CD8-positive, alpha-beta memory T cell (primary cell): ENCODE measurements around the gene MRPL44. TPM values are rescaled to one million over a fixed set of nuclear protein-coding genes. Genes with fewer than 3 reads are reported as not detected.
"Not testable (repeated sequence)": the region's sequence is repeated elsewhere in the genome, so short reads cannot be mapped to it uniquely, and the experiment has no call there.

ENCODE experiments used
- CTCF ChIA-PET: fragments of 350-600 bp; sonication (Branson Sonifier 250); formaldehyde crosslinking; loops from one replicate; lab custom pipeline; 2021; ENCODE audit warnings: antibody characterized with exemption; lab: Charles Lee
- POLR2A ChIA-PET: fragments of 350-600 bp; sonication (Branson Sonifier 250); formaldehyde crosslinking; loops from one replicate; lab custom pipeline; 2021; ENCODE audit warnings: antibody characterized with exemption; lab: Charles Lee
- DNase-seq, 5 donors: peaks; one replicate each; pipeline versions ENCODE4 v3.0.0 to v3.0.0-alpha.2; 2020 to 2022; ENCODE audit warnings: mixed read lengths in 1 of 5
- H3K27ac ChIP-seq: one replicate; pipeline ENCODE4 v1.7.0; 2013; ENCODE audit warnings: low read depth, mild to moderate bottlenecking, low read length, moderate library complexity
- H3K27me3 ChIP-seq: 2 replicates; pipeline ENCODE4 v1.7.0; 2013; ENCODE audit warnings: low read length, mild to moderate bottlenecking; ENCODE audit not compliant: insufficient read depth, poor library complexity, severe bottlenecking
- H3K36me3 ChIP-seq: 2 replicates; pipeline ENCODE4 v1.7.0; 2013; ENCODE audit warnings: mild to moderate bottlenecking, low read length, moderate library complexity; ENCODE audit not compliant: insufficient read depth
- H3K4me1 ChIP-seq: 2 replicates; pipeline ENCODE4 v1.7.0; 2013; ENCODE audit warnings: mild to moderate bottlenecking, low read length, moderate library complexity; ENCODE audit not compliant: insufficient read depth
- H3K4me3 ChIP-seq: 2 replicates; pipeline ENCODE4 v1.7.0; 2013; ENCODE audit warnings: mild to moderate bottlenecking, low read length
- H3K9me3 ChIP-seq: 2 replicates; pipeline ENCODE4 v1.7.0; 2013; ENCODE audit warnings: mild to moderate bottlenecking, low read length
- H3K27ac Mint-ChIP-seq, 8 donors: one replicate each; pipeline ENCODE4 v1.8.0; 2020 to 2021; ENCODE audit warnings: mixed read lengths in 8 of 8, mild to moderate bottlenecking in 6 of 8, inconsistent platforms in 3 of 8, moderate library complexity in 3 of 8
- H3K27me3 Mint-ChIP-seq, 2 donors: one replicate each; pipeline ENCODE4 v1.8.0; 2020 to 2021; ENCODE audit warnings: mixed read lengths in 2 of 2, mild to moderate bottlenecking in 1 of 2, moderate library complexity in 1 of 2
- H3K36me3 Mint-ChIP-seq, 3 donors: one replicate each; pipeline ENCODE4 v1.8.0; 2020 to 2021; ENCODE audit warnings: mixed read lengths in 3 of 3, inconsistent platforms in 1 of 3, mild to moderate bottlenecking in 1 of 3
- H3K4me1 Mint-ChIP-seq, 3 donors: one replicate each; pipeline ENCODE4 v1.8.0; 2020 to 2021; ENCODE audit warnings: mixed read lengths in 3 of 3, inconsistent platforms in 1 of 3, mild to moderate bottlenecking in 1 of 3
- H3K4me3 Mint-ChIP-seq, 7 donors: one replicate each; pipeline ENCODE4 v1.8.0; 2020 to 2021; ENCODE audit warnings: mixed read lengths in 7 of 7, mild to moderate bottlenecking in 6 of 7, moderate library complexity in 4 of 7, inconsistent platforms in 2 of 7
- H3K9me3 Mint-ChIP-seq, 5 donors: one replicate each; pipeline ENCODE4 v1.8.0; 2020 to 2022; ENCODE audit warnings: mixed read lengths in 5 of 5, mild to moderate bottlenecking in 3 of 5, moderate library complexity in 2 of 5, inconsistent platforms in 1 of 5
- polyA plus RNA-seq: library from polyadenylated mRNA; unstranded; fragments of 300-500 nt; fragmentation: Illumina TruSeq; gene quantifications from one replicate; pipeline ENCODE4 v1.2.3, GENCODE V29; 2021
- total RNA-seq, 2 experiments: library from RNA; stranded (reverse); gene quantifications; one replicate each; pipeline ENCODE4 v1.2.3, GENCODE V29; 2021

The MRPL44 gene
- total and polyA plus RNA-seq, 3 experiments from 2014 or later, result 26.7 to 42.6 (median 42.6) TPM

- Histone ChIP-seq H3K4me1 (peaks cover 27% of the 10 kb centered on the region), H3K9me3 (no peaks in the 10 kb centered on the region), H3K4me3 (no peak overlapping the region), H3K36me3 (no peaks in the 10 kb centered on the region), H3K27ac (no peak overlapping the region), H3K27me3 (no peaks in the 10 kb centered on the region)
- Mint-ChIP-seq H3K27me3 (no peaks in the 10 kb centered on the region), H3K36me3 (peaks cover 0 to 8% (median 3%) of the 10 kb centered on the region in 3 donors), H3K9me3 (no peaks in the 10 kb centered on the region), H3K4me1 (peaks cover 53 to 82% (median 68%) of the 10 kb centered on the region in 3 donors), H3K27ac (peak overlapping the region; percentile 11 to 89 (median 82)), H3K4me3 (peak overlapping the region in 6 of 7 donors; percentile 57 to 74 (median 64))
- CTCF ChIA-PET, result interaction anchor here (1.4 kb wide), 1 partner anchor 31 kb away, joined by 4 read pairs; no protein-coding TSS in a partner anchor
- POLR2A ChIA-PET, result interaction anchor here (1.1 kb wide), 1 partner anchor 11 kb away, joined by 3 read pairs; no protein-coding TSS in a partner anchor
- no peak for DNase-seq
Measured at GRCh38 chr2:223930103-223930976, 26.9 kb upstream of the MRPL44 start.

- CTCF ChIA-PET, result interaction anchor here (1.4 kb wide), 1 partner anchor 21 kb away, joined by 3 read pairs; no protein-coding TSS in a partner anchor
- peaks cover 59 to 87% (median 79%) of the 10 kb centered on the region in 3 donors for H3K4me1 Mint-ChIP-seq
Measured at GRCh38 chr2:223932816-223933800, 24.2 kb upstream of the MRPL44 start.

DNA sequence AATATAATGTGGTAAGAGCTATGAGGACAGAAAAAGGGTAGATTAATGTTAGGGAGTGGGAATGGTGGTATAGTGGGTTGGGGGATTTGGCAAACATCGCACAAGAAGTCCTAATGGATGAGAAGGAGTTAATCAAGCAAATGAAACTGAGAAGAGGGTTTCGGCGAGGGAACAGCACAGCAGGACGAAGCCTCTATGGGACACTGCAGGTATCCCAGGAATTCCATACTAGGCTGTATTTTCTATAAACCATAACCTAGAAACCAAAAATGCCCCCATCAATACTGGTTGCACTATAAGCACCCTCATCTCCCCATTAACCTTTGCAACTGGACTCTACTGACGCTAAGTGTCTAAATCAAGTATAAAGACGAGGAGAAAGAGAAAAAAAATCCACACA is 22.4 kb upstream of the MRPL44 start:
- peaks cover 0 to 5% (median 0%) of the 10 kb centered on the region in 3 donors for H3K36me3 Mint-ChIP-seq
- no peak for DNase-seq
- CTCF ChIA-PET, result interaction anchor here (1.8 kb wide), 1 partner anchor 36 kb away, joined by 4 read pairs; no protein-coding TSS in a partner anchor
- Histone ChIP-seq H3K27ac (no peak overlapping the region), H3K9me3 (no peaks in the 10 kb centered on the region), H3K4me1 (peaks cover 29% of the 10 kb centered on the region), H3K27me3 (no peaks in the 10 kb centered on the region), H3K4me3 (no peak overlapping the region), H3K36me3 (no peaks in the 10 kb centered on the region)
- H3K4me1 Mint-ChIP-seq, result peaks cover 56 to 89% (median 77%) of the 10 kb centered on the region in 3 donors
- H3K27me3 Mint-ChIP-seq, result no peaks in the 10 kb centered on the region
- peak overlapping the region in 2 of 8 donors; percentile 23 to 66 for H3K27ac Mint-ChIP-seq
- POLR2A ChIA-PET, result no interaction called here
- H3K9me3 Mint-ChIP-seq, result no peaks in the 10 kb centered on the region
- no peak overlapping the region for H3K4me3 Mint-ChIP-seq

More at GRCh38 chr2:223932816-223933800, 24.2 kb upstream of the MRPL44 start:
- DNase-seq, result no peak
- no peaks in the 10 kb centered on the region for H3K27me3 Mint-ChIP-seq
- Histone ChIP-seq H3K4me1 (peaks cover 35% of the 10 kb centered on the region), H3K36me3 (no peaks in the 10 kb centered on the region), H3K4me3 (no peak overlapping the region), H3K27me3 (no peaks in the 10 kb centered on the region), H3K9me3 (no peaks in the 10 kb centered on the region), H3K27ac (no peak overlapping the region)
- H3K27ac Mint-ChIP-seq, result peak overlapping the region in 4 of 8 donors; percentile 22 to 66 (median 35)
- H3K9me3 Mint-ChIP-seq, result no peaks in the 10 kb centered on the region
- POLR2A ChIA-PET, result no interaction called here
- H3K4me3 Mint-ChIP-seq, result no peak overlapping the region
- no peaks in the 10 kb centered on the region for H3K36me3 Mint-ChIP-seq

GRCh38 chr2:223935459-223936125 is 21.7 kb upstream of the MRPL44 start:
- Mint-ChIP-seq H3K27me3 (no peaks in the 10 kb centered on the region), H3K36me3 (peaks cover 0 to 5% (median 0%) of the 10 kb centered on the region in 3 donors), H3K4me1 (peaks cover 49 to 87% (median 70%) of the 10 kb centered on the region in 3 donors), H3K27ac (peak overlapping the region in 3 of 8 donors; percentile 5 to 30 (median 9)), H3K9me3 (no peaks in the 10 kb centered on the region), H3K4me3 (peak overlapping the region in 3 of 7 donors; percentile 0 to 5 (median 4))
- DNase-seq, result no peak
- H3K27me3 ChIP-seq, result no peaks in the 10 kb centered on the region
- H3K9me3 ChIP-seq, result no peaks in the 10 kb centered on the region
- H3K27ac ChIP-seq, result no peak overlapping the region
- ChIA-PET POLR2A (no interaction called here), CTCF (interaction anchor here (1.8 kb wide), 1 partner anchor 35 kb away, joined by 4 read pairs; no protein-coding TSS in a partner anchor)
- H3K4me3 ChIP-seq, result no peak overlapping the region
- no peaks in the 10 kb centered on the region for H3K36me3 ChIP-seq
- peaks cover 22% of the 10 kb centered on the region for H3K4me1 ChIP-seq

DNA sequence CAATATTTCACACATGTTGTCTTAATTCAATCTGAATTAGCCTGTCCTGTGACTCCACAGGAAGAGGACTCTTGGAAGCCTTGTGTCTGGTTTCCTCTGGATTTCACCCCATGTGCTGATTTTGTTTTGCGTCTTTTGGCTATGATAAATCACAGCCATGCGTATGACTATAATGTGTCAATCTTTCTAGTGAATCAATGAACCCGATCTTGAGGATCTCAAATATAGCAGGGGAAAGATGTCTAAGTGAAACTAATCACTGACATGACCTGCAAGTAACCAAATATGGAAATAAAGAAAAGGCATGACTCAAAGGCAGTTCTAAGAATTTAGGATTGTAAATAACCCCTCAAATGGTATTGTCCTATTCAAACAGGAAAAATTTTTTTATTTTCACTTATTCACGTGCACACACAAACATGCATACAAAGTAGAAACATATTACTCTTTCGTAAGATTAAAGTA is 20.4 kb upstream of the MRPL44 start:
- no peaks in the 10 kb centered on the region for H3K27me3 ChIP-seq
- no peaks in the 10 kb centered on the region for H3K9me3 Mint-ChIP-seq
- no peak for DNase-seq
- peaks cover 50 to 88% (median 70%) of the 10 kb centered on the region in 3 donors for H3K4me1 Mint-ChIP-seq
- H3K36me3 ChIP-seq, result no peaks in the 10 kb centered on the region
- H3K4me1 ChIP-seq, result peaks cover 27% of the 10 kb centered on the region
- no peaks in the 10 kb centered on the region for H3K9me3 ChIP-seq
- H3K4me3 Mint-ChIP-seq, result peak overlapping the region in 1 of 7 donors; percentile 32
- CTCF ChIA-PET, result interaction anchor here (1.8 kb wide), 1 partner anchor 34 kb away, joined by 4 read pairs; no protein-coding TSS in a partner anchor
- no peak overlapping the region for H3K4me3 ChIP-seq
- POLR2A ChIA-PET, result no interaction called here
- no peak overlapping the region for H3K27ac Mint-ChIP-seq
- H3K27me3 Mint-ChIP-seq, result no peaks in the 10 kb centered on the region
- H3K36me3 Mint-ChIP-seq, result peaks cover 0 to 5% (median 1%) of the 10 kb centered on the region in 3 donors
- H3K27ac ChIP-seq, result no peak overlapping the region

GRCh38 chr2:223937535-223937934 is 19.7 kb upstream of the MRPL44 start:
- Mint-ChIP-seq H3K9me3 (no peaks in the 10 kb centered on the region), H3K27ac (no peak overlapping the region), H3K27me3 (no peaks in the 10 kb centered on the region), H3K36me3 (peaks cover 0 to 5% (median 2%) of the 10 kb centered on the region in 3 donors), H3K4me1 (peaks cover 51 to 86% (median 69%) of the 10 kb centered on the region in 3 donors), H3K4me3 (peak overlapping the region in 1 of 7 donors; percentile 17)
- POLR2A ChIA-PET, result no interaction called here
- Histone ChIP-seq H3K27me3 (no peaks in the 10 kb centered on the region), H3K9me3 (no peaks in the 10 kb centered on the region), H3K4me3 (no peak overlapping the region), H3K36me3 (no peaks in the 10 kb centered on the region), H3K27ac (no peak overlapping the region), H3K4me1 (peaks cover 30% of the 10 kb centered on the region)
- DNase-seq, result no peak
- CTCF ChIA-PET, result no interaction called here

- H3K4me1 Mint-ChIP-seq, result peaks cover 52 to 85% (median 76%) of the 10 kb centered on the region in 3 donors
- CTCF ChIA-PET, H3K27me3 Mint-ChIP-seq, H3K9me3 Mint-ChIP-seq, H3K36me3 ChIP-seq, H3K9me3 ChIP-seq, POLR2A ChIA-PET, H3K4me3 ChIP-seq, DNase-seq, H3K27me3 ChIP-seq, H3K27ac ChIP-seq: not testable (repeated sequence)
- peak overlapping the region in 1 of 7 donors; percentile 72 for H3K4me3 Mint-ChIP-seq
- H3K36me3 Mint-ChIP-seq, result peaks cover 0 to 12% (median 5%) of the 10 kb centered on the region in 3 donors
- peak overlapping the region in 5 of 8 donors; percentile 6 to 60 (median 24) for H3K27ac Mint-ChIP-seq
- H3K4me1 ChIP-seq, result peaks cover 42% of the 10 kb centered on the region
Measured at GRCh38 chr2:223939438-223939837, 17.8 kb upstream of the MRPL44 start.
